ENCODE data around the gene SURF6.
A peak's percentile ranks its signal among the peaks of the same experiment; 100 is the strongest.

- TF ChIP-seq TAF1 (IDR thresholded peaks at IDR 0.05; ENCODE audit: borderline replicate concordance, low read depth, low read length) (0 out of 2 replicates have a peak, but pooled peaks have one; percentile 53), POLR2A (IDR thresholded peaks at IDR 0.05; ENCODE audit: low read depth, low read length) (peak; percentile 87; the same call in 1 of the 2 replicates), POLR2AphosphoS5 (IDR thresholded peaks at IDR 0.05; ENCODE audit: low read depth, low read length) (peak; percentile 74)
Observed at GRCh38 chr9:133335924-133336811, at the start of gene SURF6.

All from GM12892 (cell line).